ENCODE data around the gene ASGR1.

GRCh38 chr17:7174603-7175326 is 4.4 kb downstream of the ASGR1 start:
- TF ChIP-seq POLR2A (IDR thresholded peaks at IDR 0.05; ENCODE audit: low read length) (no peak), GATA1 (IDR thresholded peaks at IDR 0.05; ENCODE audit: low read depth, low read length) (no peak)
